ENCODE results near the gene LYRM4.

LYRM4 gene

DNA sequence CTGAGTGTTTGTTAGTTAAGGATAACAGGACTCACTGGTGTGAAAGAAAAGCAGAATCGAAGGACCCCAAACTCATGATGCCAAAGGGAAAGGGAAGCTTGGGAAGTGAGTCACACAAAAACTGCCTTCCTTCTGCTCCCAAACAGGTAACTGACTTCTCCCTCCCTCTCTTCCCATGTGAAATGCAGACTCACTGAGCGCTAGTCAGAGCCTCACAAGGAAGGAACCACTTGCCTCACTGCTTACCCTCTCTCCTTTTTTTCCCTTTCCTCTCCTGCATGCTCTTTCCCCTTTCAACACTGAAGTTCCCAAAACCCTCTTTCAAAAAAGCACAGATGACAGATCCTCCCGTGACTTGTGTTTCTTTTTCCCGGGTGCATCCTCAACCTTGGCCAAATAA is 56.4 kb downstream of the LYRM4 start:
- H3K4me3 ChIP-seq (ENCODE audit: low read length), result no peak overlapping the region
- H3K27me3 ChIP-seq (ENCODE audit: insufficient read depth, low read length), result no peaks in the 10 kb centered on the region
- no peaks in the 10 kb centered on the region for H3K36me3 ChIP-seq (ENCODE audit: insufficient read depth, low read length)
- H3K9me3 ChIP-seq (ENCODE audit: low read length), result no peaks in the 10 kb centered on the region
- H3K4me1 ChIP-seq (ENCODE audit: insufficient read depth, low read length), result peaks cover 50% of the 10 kb centered on the region
- no peak overlapping the region for H2AFZ ChIP-seq (ENCODE audit: low read depth, low read length)

DNA sequence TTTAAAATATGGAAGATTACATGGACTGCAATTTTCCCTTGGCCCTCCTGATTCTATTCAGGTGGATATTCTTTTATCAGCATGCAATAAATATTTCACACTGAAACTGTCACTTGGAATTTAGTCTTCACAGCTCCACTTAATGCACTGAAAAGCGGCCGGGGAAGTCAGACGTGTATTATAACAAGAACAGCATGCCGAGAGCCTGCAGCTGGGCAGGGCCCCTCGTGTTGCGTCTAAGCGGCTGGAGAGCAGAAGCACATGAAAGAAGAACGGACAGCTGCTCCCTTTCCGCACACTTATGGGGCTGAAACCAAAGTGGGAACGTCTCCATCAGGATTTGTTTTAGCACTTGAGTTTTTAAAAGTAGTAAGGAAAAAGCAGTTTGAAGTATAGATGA is 57.2 kb downstream of the LYRM4 start:
- H3K27me3 ChIP-seq (ENCODE audit: insufficient read depth, low read length), result no peaks in the 10 kb centered on the region
- no peaks in the 10 kb centered on the region for H3K9me3 ChIP-seq (ENCODE audit: low read length)
- peaks cover 50% of the 10 kb centered on the region for H3K4me1 ChIP-seq (ENCODE audit: insufficient read depth, low read length)
- no peak overlapping the region for H2AFZ ChIP-seq (ENCODE audit: low read depth, low read length)
- H3K4me3 ChIP-seq (ENCODE audit: low read length), result no peak overlapping the region
- H3K36me3 ChIP-seq (ENCODE audit: insufficient read depth, low read length), result no peaks in the 10 kb centered on the region

DNA sequence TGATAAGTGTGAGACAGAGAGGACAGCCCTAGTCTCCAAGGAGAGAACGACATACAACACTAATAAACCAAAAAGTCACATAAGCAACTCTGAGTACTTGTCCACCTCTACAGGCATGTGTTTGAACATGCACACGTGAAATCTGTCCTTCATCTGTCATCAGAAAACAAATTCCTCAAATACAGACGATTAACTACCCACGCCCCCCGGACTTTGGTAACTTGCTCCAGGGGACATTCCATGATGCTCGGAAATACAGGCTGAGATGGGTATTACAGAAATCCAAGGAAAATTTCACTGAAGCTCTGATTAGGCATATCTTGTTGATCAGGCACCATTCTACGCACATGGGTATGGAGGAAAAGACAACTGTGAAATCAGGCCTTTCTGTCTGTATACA is 57.8 kb downstream of the LYRM4 start:
- Histone ChIP-seq H2AFZ (ENCODE audit: low read depth, low read length) (no peak overlapping the region), H3K4me1 (ENCODE audit: insufficient read depth, low read length) (peaks cover 47% of the 10 kb centered on the region), H3K36me3 (ENCODE audit: insufficient read depth, low read length) (no peaks in the 10 kb centered on the region), H3K9me3 (ENCODE audit: low read length) (no peaks in the 10 kb centered on the region), H3K4me3 (ENCODE audit: low read length) (no peak overlapping the region), H3K27me3 (ENCODE audit: insufficient read depth, low read length) (no peaks in the 10 kb centered on the region)

DNA sequence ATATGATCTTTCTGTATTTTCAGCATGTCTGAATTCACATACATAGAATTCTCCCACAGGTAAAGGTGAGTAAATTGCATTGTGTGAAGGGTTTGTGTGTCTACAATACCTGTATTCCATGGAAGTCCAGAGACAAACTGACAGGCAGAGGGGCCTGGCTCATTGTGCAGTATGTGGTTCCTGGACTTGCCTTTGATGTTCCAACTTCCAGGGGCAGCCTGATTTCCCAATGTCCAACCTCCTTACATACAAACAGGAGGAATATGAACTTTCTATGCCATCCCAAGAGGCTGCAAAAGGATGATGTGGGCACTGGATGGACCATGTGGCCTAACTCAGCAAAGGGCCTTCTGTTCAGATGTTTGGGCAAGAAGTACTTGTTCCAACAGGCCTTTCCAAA is 58.5 kb downstream of the LYRM4 start:
- Histone ChIP-seq H3K4me1 (ENCODE audit: insufficient read depth, low read length) (peaks cover 40% of the 10 kb centered on the region), H3K4me3 (ENCODE audit: low read length) (no peak overlapping the region), H2AFZ (ENCODE audit: low read depth, low read length) (no peak overlapping the region), H3K9me3 (ENCODE audit: low read length) (no peaks in the 10 kb centered on the region), H3K27me3 (ENCODE audit: insufficient read depth, low read length) (no peaks in the 10 kb centered on the region), H3K36me3 (ENCODE audit: insufficient read depth, low read length) (no peaks in the 10 kb centered on the region)

DNA sequence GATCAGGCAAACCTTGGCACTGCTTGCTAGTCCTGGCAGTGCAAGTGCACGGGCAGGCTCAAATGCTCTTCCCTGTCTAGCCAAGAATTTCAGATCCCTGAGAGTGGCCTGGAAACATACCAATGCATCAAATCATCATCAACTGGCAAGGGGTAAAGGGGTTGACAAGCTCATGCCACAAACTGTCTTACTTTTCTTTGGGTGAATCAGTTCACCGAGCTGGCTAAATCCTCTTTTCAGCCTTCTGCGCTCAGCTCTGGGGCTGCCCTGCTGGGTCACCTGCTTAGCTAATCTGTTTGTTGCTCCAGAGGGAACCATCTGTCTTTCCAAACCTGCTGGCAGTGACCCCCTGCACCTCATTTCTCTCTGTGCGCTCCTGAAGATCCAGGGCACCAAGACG is 59.5 kb downstream of the LYRM4 start:
- no peak overlapping the region for H2AFZ ChIP-seq (ENCODE audit: low read depth, low read length)
- no peak overlapping the region for H3K4me3 ChIP-seq (ENCODE audit: low read length)
- H3K27me3 ChIP-seq (ENCODE audit: insufficient read depth, low read length), result no peaks in the 10 kb centered on the region
- no peaks in the 10 kb centered on the region for H3K36me3 ChIP-seq (ENCODE audit: insufficient read depth, low read length)
- no peaks in the 10 kb centered on the region for H3K9me3 ChIP-seq (ENCODE audit: low read length)
- peaks cover 30% of the 10 kb centered on the region for H3K4me1 ChIP-seq (ENCODE audit: insufficient read depth, low read length)

DNA sequence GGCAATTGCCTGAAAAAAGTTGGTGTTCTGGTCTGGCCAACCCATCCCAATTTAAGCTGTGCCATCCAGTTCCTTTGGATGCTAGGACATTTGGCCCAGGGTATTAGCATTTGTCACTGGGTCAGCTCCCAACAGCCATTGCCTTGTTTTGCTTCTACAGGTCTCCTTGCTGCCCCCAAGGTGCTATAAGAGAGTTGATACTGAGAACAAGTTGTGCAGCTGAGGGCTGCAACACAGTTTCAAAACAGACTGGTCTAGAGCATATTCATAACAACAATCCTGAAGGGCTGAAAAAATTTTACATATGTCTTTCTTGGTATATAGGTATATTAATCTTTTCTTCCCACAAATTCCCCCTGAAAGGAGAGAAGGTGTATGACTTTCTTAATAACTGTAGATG is 61.0 kb downstream of the LYRM4 start:
- Histone ChIP-seq H2AFZ (ENCODE audit: low read depth, low read length) (no peak overlapping the region), H3K27me3 (ENCODE audit: insufficient read depth, low read length) (no peaks in the 10 kb centered on the region), H3K36me3 (ENCODE audit: insufficient read depth, low read length) (no peaks in the 10 kb centered on the region), H3K4me1 (ENCODE audit: insufficient read depth, low read length) (peaks cover 15% of the 10 kb centered on the region), H3K4me3 (ENCODE audit: low read length) (no peak overlapping the region), H3K9me3 (ENCODE audit: low read length) (no peaks in the 10 kb centered on the region)

DNA sequence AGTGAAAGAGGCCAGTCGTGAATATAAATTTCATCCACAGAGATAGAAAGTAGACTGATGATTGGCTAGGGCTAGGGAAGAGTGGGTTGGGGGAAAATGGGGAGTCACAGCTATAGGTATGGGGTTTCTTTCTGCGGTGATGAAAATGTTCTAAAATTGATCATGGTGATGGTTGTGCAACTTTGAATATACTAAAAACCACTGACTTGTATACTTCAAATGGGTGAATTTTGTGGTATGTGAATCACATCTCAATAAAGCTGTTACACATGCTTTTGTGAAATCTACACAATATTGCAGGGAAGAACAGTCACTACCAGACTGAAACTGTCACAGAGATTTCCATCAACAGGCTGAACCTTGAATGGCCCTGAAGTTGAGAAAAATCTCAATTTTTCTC is 61.5 kb downstream of the LYRM4 start:
- Histone ChIP-seq H2AFZ (ENCODE audit: low read depth, low read length) (no peak overlapping the region), H3K36me3 (ENCODE audit: insufficient read depth, low read length) (no peaks in the 10 kb centered on the region), H3K27me3 (ENCODE audit: insufficient read depth, low read length) (no peaks in the 10 kb centered on the region), H3K9me3 (ENCODE audit: low read length) (no peaks in the 10 kb centered on the region), H3K4me1 (ENCODE audit: insufficient read depth, low read length) (peaks cover 10% of the 10 kb centered on the region), H3K4me3 (ENCODE audit: low read length) (no peak overlapping the region)

DNA sequence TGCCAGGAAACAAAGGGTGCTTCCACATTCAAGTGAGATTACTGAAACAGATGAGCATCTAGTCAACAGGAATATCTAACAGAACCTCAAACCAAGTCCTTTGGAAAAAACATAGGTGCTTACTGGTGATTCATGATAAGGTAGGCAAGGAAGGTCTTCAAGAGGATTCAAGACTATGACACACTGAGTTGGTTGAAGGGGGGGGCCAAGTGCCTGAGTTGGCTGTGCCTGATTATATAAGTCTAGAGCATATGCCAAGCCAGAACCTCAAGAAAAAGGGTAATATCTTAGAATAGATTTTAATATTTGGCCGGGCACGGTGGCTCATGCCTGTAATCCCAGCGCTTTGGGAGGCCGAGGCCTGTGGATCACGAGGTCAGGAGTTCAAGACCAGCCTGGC is 63.7 kb downstream of the LYRM4 start:
- Histone ChIP-seq H3K4me1 (ENCODE audit: insufficient read depth, low read length) (no peaks in the 10 kb centered on the region), H3K4me3 (ENCODE audit: low read length) (no peak overlapping the region), H3K27me3 (ENCODE audit: insufficient read depth, low read length) (no peaks in the 10 kb centered on the region), H2AFZ (ENCODE audit: low read depth, low read length) (no peak overlapping the region), H3K36me3 (ENCODE audit: insufficient read depth, low read length) (no peaks in the 10 kb centered on the region), H3K9me3 (ENCODE audit: low read length) (no peaks in the 10 kb centered on the region)

DNA sequence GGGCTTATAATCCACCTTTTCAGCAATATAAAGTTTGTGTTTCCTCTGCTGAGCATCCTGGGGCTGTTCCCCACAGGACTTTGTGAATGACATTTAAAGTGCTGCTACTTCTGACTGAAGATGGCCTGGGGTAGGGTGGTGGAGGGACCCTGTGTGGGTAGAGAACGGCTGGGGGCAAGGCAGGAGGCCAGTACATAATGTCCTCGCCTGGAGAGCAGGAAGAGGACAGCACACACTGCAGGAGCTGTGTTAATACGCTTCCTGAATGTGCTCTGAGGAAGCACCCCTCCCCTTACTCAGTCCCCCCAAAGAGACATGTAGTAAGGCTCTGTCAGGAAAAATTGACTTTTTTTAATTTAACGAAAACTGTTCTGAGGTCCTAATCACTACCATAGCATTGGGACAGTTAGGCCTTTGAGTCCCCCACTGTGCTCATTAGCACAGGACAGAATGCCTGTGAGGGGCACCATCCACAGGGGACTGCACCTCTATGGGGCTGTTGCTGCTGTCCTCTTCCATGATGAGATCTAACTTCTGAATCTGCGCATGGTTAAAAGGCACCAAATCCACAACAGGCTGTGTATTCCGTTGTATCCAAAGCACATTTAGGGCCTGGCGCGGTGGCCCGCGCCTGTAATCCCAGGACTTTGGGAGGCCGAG is 68.5 kb downstream of the LYRM4 start:
- Histone ChIP-seq H3K27me3 (ENCODE audit: insufficient read depth, low read length) (no peaks in the 10 kb centered on the region), H3K4me1 (ENCODE audit: insufficient read depth, low read length) (peaks cover 22% of the 10 kb centered on the region), H2AFZ (ENCODE audit: low read depth, low read length) (no peak overlapping the region), H3K36me3 (ENCODE audit: insufficient read depth, low read length) (no peaks in the 10 kb centered on the region), H3K4me3 (ENCODE audit: low read length) (no peak overlapping the region), H3K9me3 (ENCODE audit: low read length) (no peaks in the 10 kb centered on the region)

DNA sequence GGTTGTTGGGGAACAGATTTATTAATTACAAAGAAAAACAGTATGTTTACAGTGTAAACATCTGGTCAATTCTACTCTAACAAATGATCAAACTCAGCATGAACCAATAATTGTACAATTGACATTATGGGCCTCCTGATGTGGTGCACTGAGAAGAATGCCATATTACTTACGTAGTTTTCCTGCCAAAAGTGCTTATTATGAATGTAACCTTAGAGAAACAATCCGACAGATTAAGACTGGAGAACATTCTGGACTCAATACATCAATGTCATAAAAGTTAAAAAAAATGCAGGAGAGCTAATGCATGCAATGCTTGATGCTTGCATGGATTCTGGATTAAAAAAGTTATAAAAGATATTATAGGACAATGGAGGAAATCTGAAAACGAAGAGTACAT is 69.0 kb downstream of the LYRM4 start:
- no peak overlapping the region for H2AFZ ChIP-seq (ENCODE audit: low read depth, low read length)
- H3K4me3 ChIP-seq (ENCODE audit: low read length), result no peak overlapping the region
- no peaks in the 10 kb centered on the region for H3K27me3 ChIP-seq (ENCODE audit: insufficient read depth, low read length)
- peaks cover 22% of the 10 kb centered on the region for H3K4me1 ChIP-seq (ENCODE audit: insufficient read depth, low read length)
- no peaks in the 10 kb centered on the region for H3K36me3 ChIP-seq (ENCODE audit: insufficient read depth, low read length)
- H3K9me3 ChIP-seq (ENCODE audit: low read length), result no peaks in the 10 kb centered on the region

DNA sequence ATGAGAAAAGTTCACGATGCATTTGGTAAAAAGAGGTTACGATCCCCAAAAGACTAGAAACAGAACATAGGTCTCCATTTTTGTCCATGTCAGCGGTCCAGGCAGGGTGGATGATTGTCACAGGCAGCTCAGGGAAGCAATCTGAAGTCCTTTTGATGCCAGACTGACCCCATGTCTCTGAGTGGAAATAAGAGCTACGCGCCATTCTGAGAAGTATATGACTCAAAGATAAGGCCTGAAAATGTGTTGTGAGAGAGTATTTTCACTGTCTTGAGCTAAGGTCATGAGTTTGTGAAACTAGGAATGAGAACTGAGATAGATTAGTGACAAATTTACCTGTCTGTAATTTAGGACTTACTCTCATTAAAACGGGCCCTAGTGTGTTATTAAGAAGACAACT is 69.5 kb downstream of the LYRM4 start:
- peaks cover 22% of the 10 kb centered on the region for H3K4me1 ChIP-seq (ENCODE audit: insufficient read depth, low read length)
- H3K9me3 ChIP-seq (ENCODE audit: low read length), result no peaks in the 10 kb centered on the region
- no peak overlapping the region for H3K4me3 ChIP-seq (ENCODE audit: low read length)
- no peaks in the 10 kb centered on the region for H3K27me3 ChIP-seq (ENCODE audit: insufficient read depth, low read length)
- H2AFZ ChIP-seq (ENCODE audit: low read depth, low read length), result no peak overlapping the region
- H3K36me3 ChIP-seq (ENCODE audit: insufficient read depth, low read length), result no peaks in the 10 kb centered on the region

DNA sequence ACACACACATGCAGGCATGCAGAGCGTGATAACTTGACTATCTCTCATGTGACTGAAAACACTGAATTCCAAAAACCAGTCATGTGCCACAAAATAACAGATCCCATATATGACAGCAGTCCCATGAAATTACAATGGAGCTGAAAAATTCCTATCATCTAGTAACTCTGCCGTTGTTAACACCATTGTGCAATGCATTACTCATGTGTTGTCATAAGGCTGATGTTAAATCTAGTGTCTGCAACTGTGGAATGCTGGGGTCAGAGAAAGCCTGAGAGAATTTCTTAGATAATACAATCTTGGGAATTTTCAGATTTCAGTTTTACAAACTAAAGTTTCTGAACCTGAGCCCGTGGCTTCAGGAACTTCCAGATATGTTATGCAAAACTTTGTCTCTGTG is 70.2 kb downstream of the LYRM4 start:
- peaks cover 22% of the 10 kb centered on the region for H3K4me1 ChIP-seq (ENCODE audit: insufficient read depth, low read length)
- no peak overlapping the region for H2AFZ ChIP-seq (ENCODE audit: low read depth, low read length)
- no peaks in the 10 kb centered on the region for H3K27me3 ChIP-seq (ENCODE audit: insufficient read depth, low read length)
- no peaks in the 10 kb centered on the region for H3K9me3 ChIP-seq (ENCODE audit: low read length)
- H3K36me3 ChIP-seq (ENCODE audit: insufficient read depth, low read length), result no peaks in the 10 kb centered on the region
- H3K4me3 ChIP-seq (ENCODE audit: low read length), result no peak overlapping the region

DNA sequence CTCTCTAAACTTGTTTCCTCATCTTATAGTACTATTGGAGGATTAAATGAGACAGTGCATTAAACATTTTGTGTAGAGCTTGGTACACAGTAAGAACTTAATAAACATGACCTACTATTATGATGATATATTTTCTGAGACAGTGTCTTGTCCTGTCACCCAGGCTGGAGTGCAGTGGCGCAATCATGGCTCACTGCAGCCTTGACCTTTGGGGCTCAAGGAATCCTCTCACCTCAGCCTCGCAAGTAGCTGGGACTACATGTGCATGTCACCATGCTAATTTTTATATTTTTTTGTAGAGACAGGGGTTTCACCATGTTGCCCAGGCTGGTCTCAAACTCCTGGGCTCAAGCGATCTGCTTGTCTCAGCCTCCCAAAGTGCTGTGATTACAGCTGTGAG is 72.1 kb downstream of the LYRM4 start:
- H3K4me1 ChIP-seq (ENCODE audit: insufficient read depth, low read length), result peaks cover 22% of the 10 kb centered on the region
- H3K27me3 ChIP-seq (ENCODE audit: insufficient read depth, low read length), result no peaks in the 10 kb centered on the region
- H3K36me3 ChIP-seq (ENCODE audit: insufficient read depth, low read length), result no peaks in the 10 kb centered on the region
- H2AFZ ChIP-seq (ENCODE audit: low read depth, low read length), result no peak overlapping the region
- no peak overlapping the region for H3K4me3 ChIP-seq (ENCODE audit: low read length)
- H3K9me3 ChIP-seq (ENCODE audit: low read length), result no peaks in the 10 kb centered on the region

DNA sequence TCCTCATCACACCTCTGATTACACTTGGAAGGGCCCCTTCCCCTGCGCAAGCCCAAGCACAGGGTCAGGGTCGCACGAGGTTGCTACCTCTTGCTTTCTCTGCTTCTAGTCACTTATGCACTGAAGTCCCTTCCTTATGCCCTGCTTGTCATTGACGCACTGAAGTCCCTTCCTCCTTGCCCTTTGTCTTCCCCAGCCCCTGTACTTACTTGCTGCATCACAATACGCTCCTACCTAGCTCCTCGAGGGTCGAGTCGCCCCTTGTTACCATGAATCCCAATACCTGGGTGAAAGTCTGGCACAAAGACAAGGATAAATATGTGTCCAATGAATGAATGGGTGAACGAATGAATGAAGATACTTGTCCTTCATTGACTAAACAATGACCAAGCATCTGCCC is 75.9 kb downstream of the LYRM4 start:
- Histone ChIP-seq H3K27me3 (ENCODE audit: insufficient read depth, low read length) (no peaks in the 10 kb centered on the region), H3K36me3 (ENCODE audit: insufficient read depth, low read length) (no peaks in the 10 kb centered on the region), H3K9me3 (ENCODE audit: low read length) (no peaks in the 10 kb centered on the region), H3K4me1 (ENCODE audit: insufficient read depth, low read length) (peaks cover 4% of the 10 kb centered on the region), H2AFZ (ENCODE audit: low read depth, low read length) (no peak overlapping the region), H3K4me3 (ENCODE audit: low read length) (no peak overlapping the region)

Measured in neuron (in vitro differentiated cells).